GM06990 (cell line): Measurements from ENCODE around the gene UBE2F.
"Not testable (repeated sequence)": the region's sequence is repeated elsewhere in the genome, so short reads cannot be mapped to it uniquely, and the experiment has no call there.

Source experiments
- DNase-seq: peaks from one replicate; pipeline ENCODE4 v3.0.0-alpha.2; 2011; ENCODE audit not compliant: insufficient read length; ENCODE audit errors: extremely low read depth
- H3K27me3 ChIP-seq: replicated peaks from 2 replicates; pipeline ENCODE4 v1.6.0; 2011; ENCODE audit warnings: low read length; ENCODE audit not compliant: control insufficient read depth, insufficient read depth
- H3K36me3 ChIP-seq: 2 replicates; pipeline ENCODE4 v1.5.1; 2011; ENCODE audit warnings: low read length; ENCODE audit not compliant: control insufficient read depth, insufficient read depth
- H3K4me3 ChIP-seq: replicated peaks from 2 replicates; pipeline ENCODE4 v1.5.1; 2011; ENCODE audit warnings: low read depth, mild to moderate bottlenecking, control low read depth, low read length
- TF ChIP-seq, protein P1 (sequence below): IDR thresholded peaks from 2 replicates; pipeline ENCODE4 v1.5.1; 2011; ENCODE audit warnings: low read length, control low read depth, mild to moderate bottlenecking, inconsistent platforms; ENCODE audit not compliant: insufficient read depth, poor library complexity, severe bottlenecking

UBE2F gene

GRCh38 chr2:237961637-237962036 lies 5.2 kb upstream of the UBE2F start:
- TF ChIP-seq, protein P1, sequence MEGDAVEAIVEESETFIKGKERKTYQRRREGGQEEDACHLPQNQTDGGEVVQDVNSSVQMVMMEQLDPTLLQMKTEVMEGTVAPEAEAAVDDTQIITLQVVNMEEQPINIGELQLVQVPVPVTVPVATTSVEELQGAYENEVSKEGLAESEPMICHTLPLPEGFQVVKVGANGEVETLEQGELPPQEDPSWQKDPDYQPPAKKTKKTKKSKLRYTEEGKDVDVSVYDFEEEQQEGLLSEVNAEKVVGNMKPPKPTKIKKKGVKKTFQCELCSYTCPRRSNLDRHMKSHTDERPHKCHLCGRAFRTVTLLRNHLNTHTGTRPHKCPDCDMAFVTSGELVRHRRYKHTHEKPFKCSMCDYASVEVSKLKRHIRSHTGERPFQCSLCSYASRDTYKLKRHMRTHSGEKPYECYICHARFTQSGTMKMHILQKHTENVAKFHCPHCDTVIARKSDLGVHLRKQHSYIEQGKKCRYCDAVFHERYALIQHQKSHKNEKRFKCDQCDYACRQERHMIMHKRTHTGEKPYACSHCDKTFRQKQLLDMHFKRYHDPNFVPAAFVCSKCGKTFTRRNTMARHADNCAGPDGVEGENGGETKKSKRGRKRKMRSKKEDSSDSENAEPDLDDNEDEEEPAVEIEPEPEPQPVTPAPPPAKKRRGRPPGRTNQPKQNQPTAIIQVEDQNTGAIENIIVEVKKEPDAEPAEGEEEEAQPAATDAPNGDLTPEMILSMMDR: no peak

DNA sequence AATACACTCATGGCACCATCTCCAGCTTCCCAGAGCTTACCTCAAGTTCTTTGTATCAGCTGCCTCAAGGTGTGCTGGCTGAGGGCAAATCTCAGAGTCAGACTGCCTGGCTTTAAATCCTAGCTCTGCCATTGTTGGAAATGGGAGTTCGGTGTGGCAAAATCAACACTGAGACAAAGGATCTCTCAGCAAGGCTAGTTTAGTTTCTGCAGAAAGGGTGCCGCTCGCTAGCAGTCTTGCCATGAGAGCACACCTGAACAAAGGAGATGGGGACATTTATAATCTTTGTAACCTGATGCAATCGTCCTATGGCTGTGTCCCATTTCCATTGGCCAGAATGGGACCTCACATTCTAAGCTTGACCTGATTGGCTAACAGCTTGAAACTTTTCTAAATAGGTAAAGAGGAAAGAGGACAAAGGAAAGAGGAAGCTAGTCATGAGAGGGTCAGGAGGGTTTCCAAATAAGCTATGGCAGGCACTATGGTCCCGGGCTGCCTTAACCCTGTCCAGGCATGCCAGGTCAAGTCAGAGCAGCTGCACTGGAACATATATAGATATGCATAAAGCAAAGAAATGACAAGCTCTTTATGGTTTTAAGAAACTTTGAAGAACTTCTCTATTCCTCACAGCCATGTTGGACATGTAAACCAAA lies 4.3 kb upstream of the UBE2F start:
- H3K4me3 ChIP-seq: no peak overlapping the region
- H3K36me3 ChIP-seq: no peaks in the 10 kb centered on the region
- no peak for DNase-seq
- TF ChIP-seq, protein P1: no peak
- H3K27me3 ChIP-seq: no peaks in the 10 kb centered on the region; the same call in 1 of the 2 replicates

More at GRCh38 chr2:237961637-237962036, 5.2 kb upstream of the UBE2F start:
- Histone ChIP-seq H3K4me3 (no peak overlapping the region), H3K36me3 (no peaks in the 10 kb centered on the region), H3K27me3 (no peaks in the 10 kb centered on the region; the same call in 1 of the 2 replicates)
- DNase-seq: no peak

- not testable (repeated sequence) for H3K4me3 ChIP-seq, H3K27me3 ChIP-seq, H3K36me3 ChIP-seq, DNase-seq
Observed at GRCh38 chr2:237963490-237963991, 3.3 kb upstream of the UBE2F start.

GRCh38 chr2:237964194-237964577 lies 2.6 kb upstream of the UBE2F start:
- Histone ChIP-seq H3K36me3 (no peaks in the 10 kb centered on the region), H3K27me3 (no peaks in the 10 kb centered on the region), H3K4me3 (no peak overlapping the region)
- no peak for DNase-seq
- TF ChIP-seq, protein P1: no peak

GRCh38 chr2:237964578-237965404 lies 2.0 kb upstream of the UBE2F start:
- no peak for DNase-seq
- H3K4me3 ChIP-seq: no peak overlapping the region
- TF ChIP-seq, protein P1: no peak
- no peaks in the 10 kb centered on the region for H3K27me3 ChIP-seq
- no peaks in the 10 kb centered on the region; the same call in 1 of the 2 replicates for H3K36me3 ChIP-seq

GRCh38 chr2:237965844-237966243 lies 970 bp upstream of the UBE2F start:
- DNase-seq, H3K4me3 ChIP-seq, H3K36me3 ChIP-seq, H3K27me3 ChIP-seq: not testable (repeated sequence)
